H9 (cell line): ENCODE results near the gene GGA3. TPM values are rescaled to one million over a fixed set of nuclear protein-coding genes. Genes with fewer than 3 reads are reported as not detected.
A peak's percentile ranks its signal among the peaks of the same experiment; 100 is the strongest.

ENCODE experiments used
- DNase-seq: peaks from one replicate; pipeline ENCODE4 v3.0.0-alpha.2; 2017
- H2AFZ ChIP-seq: one replicate; pipeline ENCODE4 v1.6.1; 2013; ENCODE audit warnings: mild to moderate bottlenecking, low read length, control low read depth, moderate library complexity
- H2AK5ac ChIP-seq: 2 replicates; pipeline ENCODE4 v1.6.1; 2013; ENCODE audit warnings: low read length, control low read depth, mixed read lengths; ENCODE audit not compliant: insufficient read length
- H2BK120ac ChIP-seq: one replicate; pipeline ENCODE4 v1.6.1; 2013; ENCODE audit warnings: low read depth, mild to moderate bottlenecking, low read length, control low read depth, inconsistent platforms; ENCODE audit not compliant: poor library complexity, severe bottlenecking
- H2BK12ac ChIP-seq: 2 replicates; pipeline ENCODE4 v1.6.1; 2013; ENCODE audit warnings: low read length, control low read depth, mixed read lengths, low read depth; ENCODE audit not compliant: insufficient read length
- H2BK15ac ChIP-seq: 2 replicates; pipeline ENCODE4 v1.6.1; 2013; ENCODE audit warnings: low read depth, low read length, control low read depth
- H2BK20ac ChIP-seq: one replicate; pipeline ENCODE4 v1.6.1; 2013; ENCODE audit warnings: low read depth, mild to moderate bottlenecking, low read length, control low read depth, inconsistent platforms; ENCODE audit not compliant: poor library complexity, severe bottlenecking
- H2BK5ac ChIP-seq: 2 replicates; pipeline ENCODE4 v1.6.1; 2013; ENCODE audit warnings: low read length, control low read depth, mixed read lengths; ENCODE audit not compliant: insufficient read length
- H3K14ac ChIP-seq: 2 replicates; pipeline ENCODE4 v1.6.1; 2013; ENCODE audit warnings: low read length, control low read depth; ENCODE audit not compliant: insufficient read depth
- H3K18ac ChIP-seq: 2 replicates; pipeline ENCODE4 v1.6.1; 2013; ENCODE audit warnings: low read depth, mild to moderate bottlenecking, mixed read lengths, low read length, control low read depth; ENCODE audit not compliant: insufficient read length
- H3K23ac ChIP-seq: 2 replicates; pipeline ENCODE4 v1.6.1; 2013; ENCODE audit warnings: low read length, control low read depth, mixed read lengths, low read depth; ENCODE audit not compliant: insufficient read length
- H3K23me2 ChIP-seq: 2 replicates; pipeline ENCODE4 v1.6.1; 2013; ENCODE audit warnings: low read depth, mild to moderate bottlenecking, mixed read lengths, low read length, control low read depth; ENCODE audit not compliant: insufficient read length, poor library complexity, severe bottlenecking
- H3K27ac ChIP-seq: 2 replicates; pipeline ENCODE4 v1.5.1; 2013; ENCODE audit warnings: low read length, control low read depth, mixed read lengths, low read depth; ENCODE audit not compliant: insufficient read length
- H3K27me3 ChIP-seq: 2 replicates; pipeline ENCODE4 v1.6.1; 2013; ENCODE audit warnings: low read length, control low read depth, inconsistent platforms; ENCODE audit not compliant: insufficient read depth
- H3K4ac ChIP-seq: 2 replicates; pipeline ENCODE4 v1.6.1; 2013; ENCODE audit warnings: low read depth, mild to moderate bottlenecking, control low read depth, inconsistent platforms, low read length, moderate library complexity
- H3K4me1 ChIP-seq: 2 replicates; pipeline ENCODE4 v1.6.1; 2013; ENCODE audit warnings: low read length, control low read depth, inconsistent platforms; ENCODE audit not compliant: insufficient read depth
- H3K4me2 ChIP-seq: 2 replicates; pipeline ENCODE4 v1.6.1; 2013; ENCODE audit warnings: low read length, control low read depth, mixed read lengths; ENCODE audit not compliant: insufficient read length, insufficient read depth
- H3K56ac ChIP-seq: 2 replicates; pipeline ENCODE4 v1.6.1; 2013; ENCODE audit warnings: low read depth, mild to moderate bottlenecking, mixed read lengths, low read length, control low read depth; ENCODE audit not compliant: insufficient read length
- H3K79me1 ChIP-seq: 2 replicates; pipeline ENCODE4 v1.6.1; 2013; ENCODE audit warnings: low read depth, mild to moderate bottlenecking, moderate library complexity, low read length, control low read depth, inconsistent platforms; ENCODE audit not compliant: insufficient read depth, poor library complexity, severe bottlenecking
- H3K79me2 ChIP-seq: 2 replicates; pipeline ENCODE4 v1.6.1; 2013; ENCODE audit warnings: low read length, control low read depth, inconsistent platforms; ENCODE audit not compliant: insufficient read depth
- H3K9ac ChIP-seq: 2 replicates; pipeline ENCODE4 v1.6.1; 2013; ENCODE audit warnings: low read length, control low read depth, mixed read lengths; ENCODE audit not compliant: insufficient read length; ENCODE audit errors: extremely low read depth
- H3K9me3 ChIP-seq: one replicate; pipeline ENCODE4 v1.6.1; 2013; ENCODE audit warnings: low read depth, low read length, inconsistent platforms; ENCODE audit not compliant: control insufficient read depth
- H3T11ph ChIP-seq: one replicate; pipeline ENCODE4 v1.6.1; 2013; ENCODE audit warnings: mild to moderate bottlenecking, low read length, control low read depth, inconsistent platforms
- H4K20me1 ChIP-seq: one replicate; pipeline ENCODE4 v1.6.1; 2013; ENCODE audit not compliant: control insufficient read depth, insufficient read length, insufficient read depth
- H4K5ac ChIP-seq: 2 replicates; pipeline ENCODE4 v1.6.1; 2013; ENCODE audit warnings: low read depth, mild to moderate bottlenecking, mixed read lengths, low read length, control low read depth; ENCODE audit not compliant: insufficient read length
- H4K8ac ChIP-seq: replicated peaks from 2 replicates; pipeline ENCODE4 v1.6.1; 2013; ENCODE audit warnings: low read length, control low read depth, mixed read lengths, low read depth; ENCODE audit not compliant: insufficient read length
- H4K91ac ChIP-seq: 2 replicates; pipeline ENCODE4 v1.6.1; 2013; ENCODE audit warnings: low read depth, mild to moderate bottlenecking, moderate library complexity, mixed read lengths, low read length, control low read depth; ENCODE audit not compliant: insufficient read length
- H3K27ac Mint-ChIP-seq, 3 experiments: 2 replicates in 2 of 3; 3 replicates in 1 of 3; pipeline ENCODE4 v1.8.0; 2020 to 2021; ENCODE audit warnings: mixed read lengths in 3 of 3, mild to moderate bottlenecking in 1 of 3, moderate library complexity in 1 of 3
- H3K27me3 Mint-ChIP-seq: 2 replicates; pipeline ENCODE4 v1.8.0; 2021; ENCODE audit warnings: low read depth, mild to moderate bottlenecking, moderate library complexity, mixed read lengths
- H3K36me3 Mint-ChIP-seq, 3 experiments: 2 replicates in 2 of 3; 3 replicates in 1 of 3; pipeline ENCODE4 v1.8.0; 2020 to 2021; ENCODE audit warnings: low read depth in 3 of 3, mixed read lengths in 3 of 3; ENCODE audit not compliant: insufficient read depth in 1 of 3
- H3K4me1 Mint-ChIP-seq, 2 experiments: 2 replicates each; pipeline ENCODE4 v1.8.0; 2020; ENCODE audit warnings: mixed read lengths in 2 of 2
- H3K4me3 Mint-ChIP-seq, 2 experiments: 2 replicates in 1 of 2; 3 replicates in 1 of 2; pipeline ENCODE4 v1.8.0; 2020 to 2021; ENCODE audit warnings: mild to moderate bottlenecking in 2 of 2, mixed read lengths in 2 of 2, moderate library complexity in 1 of 2
- H3K9me3 Mint-ChIP-seq, 2 experiments: 2 replicates in 1 of 2; 3 replicates in 1 of 2; pipeline ENCODE4 v1.8.0; 2020; ENCODE audit warnings: mild to moderate bottlenecking in 2 of 2, mixed read lengths in 2 of 2, moderate library complexity in 1 of 2
- whole genome bisulfite sequencing: extraction: QIAGEN DNeasy Blood & Tissue Kit; methylation state at CpG from one replicate; pipeline ENCODE4 v1.1.7; 2013; ENCODE audit warnings: missing lambda C conversion rate, low lambda C conversion rate, mixed read lengths; ENCODE audit not compliant: insufficient read length; ENCODE audit errors: extremely low coverage; 5-methylcytosine and 5-hydroxymethylcytosine counted together
- total RNA-seq: library from RNA; stranded (reverse); gene quantifications from 2 replicates; pipeline ENCODE4 v1.2.1, GENCODE V29; 2021
- TF ChIP-seq, protein P1 (sequence below): fragments of 200-600 bp; sonication (generic); conservative IDR thresholded peaks from 3 replicates; pipeline ENCODE4 v1.8.0; 2021; ENCODE audit warnings: antibody characterized with exemption, mild to moderate bottlenecking

GGA3 gene
- total RNA-seq, 1 experiment from 2014 or later = 50.3 TPM

DNA sequence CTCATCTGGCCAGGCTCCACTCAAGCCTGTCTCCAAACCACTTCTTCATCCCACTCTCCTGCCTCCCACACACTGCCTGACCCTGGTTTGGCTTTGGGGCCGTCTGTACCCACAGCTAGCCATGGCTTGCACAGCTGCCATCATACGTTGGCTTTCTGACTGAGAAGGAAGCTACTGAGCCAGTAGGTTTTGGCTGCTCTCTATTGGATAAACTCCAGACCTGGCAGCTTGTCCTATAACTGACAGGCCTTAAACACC is 5.7 kb upstream of the GGA3 start:
- Mint-ChIP-seq H3K27ac (peak overlapping the region in 1 of 3 experiments; percentile 85; a peak in 2 of 7 replicates), H3K9me3 (no peaks in the 10 kb centered on the region), H3K27me3 (no peaks in the 10 kb centered on the region; the same call in 1 of the 2 replicates), H3K4me1 (peaks cover 24 to 31% of the 10 kb centered on the region in 2 experiments), H3K4me3 (no peak overlapping the region), H3K36me3 (peaks cover 8 to 50% (median 49%) of the 10 kb centered on the region in 3 experiments; a peak in 6 of 7 replicates)
- H2BK120ac ChIP-seq = no peak overlapping the region
- H2BK12ac ChIP-seq = no peak overlapping the region
- H3K27ac ChIP-seq = no peak overlapping the region
- H2AFZ ChIP-seq = no peak overlapping the region
- peaks cover 2% of the 10 kb centered on the region; the same call in 1 of the 2 replicates for H3K79me2 ChIP-seq
- H3K56ac ChIP-seq = no peak overlapping the region
- H2BK5ac ChIP-seq = no peak overlapping the region
- no peaks in the 10 kb centered on the region for H3K9me3 ChIP-seq
- no peak overlapping the region for H4K8ac ChIP-seq
- TF ChIP-seq, protein P1, sequence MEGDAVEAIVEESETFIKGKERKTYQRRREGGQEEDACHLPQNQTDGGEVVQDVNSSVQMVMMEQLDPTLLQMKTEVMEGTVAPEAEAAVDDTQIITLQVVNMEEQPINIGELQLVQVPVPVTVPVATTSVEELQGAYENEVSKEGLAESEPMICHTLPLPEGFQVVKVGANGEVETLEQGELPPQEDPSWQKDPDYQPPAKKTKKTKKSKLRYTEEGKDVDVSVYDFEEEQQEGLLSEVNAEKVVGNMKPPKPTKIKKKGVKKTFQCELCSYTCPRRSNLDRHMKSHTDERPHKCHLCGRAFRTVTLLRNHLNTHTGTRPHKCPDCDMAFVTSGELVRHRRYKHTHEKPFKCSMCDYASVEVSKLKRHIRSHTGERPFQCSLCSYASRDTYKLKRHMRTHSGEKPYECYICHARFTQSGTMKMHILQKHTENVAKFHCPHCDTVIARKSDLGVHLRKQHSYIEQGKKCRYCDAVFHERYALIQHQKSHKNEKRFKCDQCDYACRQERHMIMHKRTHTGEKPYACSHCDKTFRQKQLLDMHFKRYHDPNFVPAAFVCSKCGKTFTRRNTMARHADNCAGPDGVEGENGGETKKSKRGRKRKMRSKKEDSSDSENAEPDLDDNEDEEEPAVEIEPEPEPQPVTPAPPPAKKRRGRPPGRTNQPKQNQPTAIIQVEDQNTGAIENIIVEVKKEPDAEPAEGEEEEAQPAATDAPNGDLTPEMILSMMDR = no peak
- no CpG with 5 or more reads among the region's 2 CpGs for WGBS
- no peak overlapping the region for H4K5ac ChIP-seq
- no peak overlapping the region for H4K91ac ChIP-seq
- no peak for DNase-seq
- H3K27me3 ChIP-seq = no peaks in the 10 kb centered on the region
- no peak overlapping the region for H3K4me2 ChIP-seq
- no peak overlapping the region for H2BK15ac ChIP-seq
- H3T11ph ChIP-seq = no peak overlapping the region
- no peaks in the 10 kb centered on the region for H3K79me1 ChIP-seq
- H3K4ac ChIP-seq = no peak overlapping the region
- H2AK5ac ChIP-seq = no peak overlapping the region
- H3K14ac ChIP-seq = no peak overlapping the region
- no peak overlapping the region for H3K18ac ChIP-seq
- no peak overlapping the region for H3K9ac ChIP-seq
- no peaks in the 10 kb centered on the region for H4K20me1 ChIP-seq
- no peak overlapping the region for H3K23ac ChIP-seq
- H3K23me2 ChIP-seq = peaks cover 23% of the 10 kb centered on the region
- H2BK20ac ChIP-seq = no peak overlapping the region
- no peaks in the 10 kb centered on the region for H3K4me1 ChIP-seq
